ENCODE results near the gene NUFIP1. TPM values are rescaled to one million over a fixed set of nuclear protein-coding genes. Genes with fewer than 3 reads are reported as not detected.

Gene NUFIP1
- polyA plus RNA-seq, 1 donor = 14.5 TPM

Other genes starting within 250 kb of the NUFIP1 start
- 67.4 TPM for gene GPALPP1, start 67 bp upstream of the NUFIP1 start, polyA plus RNA-seq (ENCODE audit: insufficient read length)
- 27.9 TPM for gene GTF2F2, start 131.0 kb upstream of the NUFIP1 start, polyA plus RNA-seq (ENCODE audit: insufficient read length)
- gene KCTD4, start 211.6 kb upstream of the NUFIP1 start, polyA plus RNA-seq (ENCODE audit: insufficient read length) = 0.63 TPM